GM10847 (cell line): Measurements from ENCODE around the gene PRAMEF11.
"Not testable (repeated sequence)": the region's sequence is repeated elsewhere in the genome, so short reads cannot be mapped to it uniquely, and the experiment has no call there.

Source experiments
- POLR2A ChIP-seq: IDR thresholded peaks from 2 replicates; pipeline ENCODE4 v1.6.1; 2011; ENCODE audit not compliant: insufficient read length; ENCODE audit errors: extremely low read depth

Gene PRAMEF11

DNA sequence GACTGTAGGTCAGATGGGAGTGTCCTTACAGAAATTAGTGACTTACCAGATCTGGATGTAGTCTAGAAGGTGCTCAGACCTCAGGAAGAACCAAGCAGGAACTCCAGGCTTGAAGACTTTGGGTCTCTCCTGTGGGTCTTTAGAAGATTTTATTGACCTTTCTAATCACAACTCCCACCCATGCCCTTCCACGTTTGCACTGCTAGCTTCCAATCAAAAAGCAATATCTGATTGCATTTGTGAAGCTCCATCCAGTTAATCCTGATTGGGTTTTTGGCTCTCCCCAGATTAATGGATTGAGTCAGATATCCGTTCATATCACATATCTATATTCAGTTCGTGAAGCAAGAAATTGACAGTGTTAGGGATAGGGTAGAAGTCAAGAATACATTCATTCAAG lies at the start of gene PRAMEF11:
Gene PRAMEF11 (minus strand): TSS at position 101 of the 400 bp plus-strand sequence. CDS start 2,621 bp downstream, outside the sequence.
- TF ChIP-seq POLR2A = not testable (repeated sequence)

DNA sequence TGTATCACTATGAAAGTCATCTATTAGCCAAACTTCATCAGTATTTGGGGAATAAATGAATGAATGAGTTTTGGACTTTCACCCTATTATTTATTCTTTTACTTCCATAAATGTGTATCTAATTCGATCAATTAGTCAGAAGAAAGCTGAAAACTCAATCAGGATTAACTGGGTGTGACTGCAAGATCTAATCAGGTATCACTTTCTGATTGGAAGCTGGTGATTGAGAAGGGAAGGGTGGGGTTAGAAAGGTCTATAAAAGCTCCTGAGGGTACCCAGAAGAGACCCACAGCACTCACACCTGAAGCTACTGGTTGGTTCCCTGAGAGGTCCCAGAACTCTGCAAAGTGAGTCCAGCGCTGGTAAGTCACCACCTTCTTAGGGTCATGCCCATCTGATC lies 25.6 kb upstream of the PRAMEF11 start, which contains the start of gene PRAMEF2:
Gene PRAMEF2 (plus strand): TSS at position 301 of the 400 bp plus-strand sequence. CDS start 1,924 bp downstream, outside the sequence.
- not testable (repeated sequence) for TF ChIP-seq POLR2A

DNA sequence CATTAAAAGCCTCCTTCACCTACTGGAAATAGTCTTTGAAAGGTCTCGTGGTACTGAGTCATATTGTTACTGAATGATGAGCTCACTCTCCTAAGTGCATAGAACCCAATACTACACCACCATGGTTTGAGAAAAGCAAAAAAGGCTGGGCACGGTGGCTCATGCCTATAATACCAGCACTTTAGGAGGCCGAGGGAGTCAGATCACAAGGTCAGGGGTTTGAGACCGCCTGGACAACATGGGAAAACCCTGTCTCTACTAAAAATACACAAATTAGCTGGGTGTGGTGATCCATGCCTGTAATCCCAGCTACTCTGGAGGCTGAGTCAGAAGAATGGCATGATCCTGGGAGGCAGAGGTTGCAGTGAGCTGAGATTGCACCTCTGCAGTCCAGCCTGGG lies 20.6 kb upstream of the PRAMEF11 start:
- no peak for TF ChIP-seq POLR2A

- TF ChIP-seq POLR2A = not testable (repeated sequence)
Observed at GRCh38 chr1:12848620-12849019, 17.4 kb upstream of the PRAMEF11 start, which contains the start of gene HNRNPCL1. HNRNPCL1 (minus strand) TSS chr1:12848720; CDS start chr1:12848289, 431 bp downstream.

DNA sequence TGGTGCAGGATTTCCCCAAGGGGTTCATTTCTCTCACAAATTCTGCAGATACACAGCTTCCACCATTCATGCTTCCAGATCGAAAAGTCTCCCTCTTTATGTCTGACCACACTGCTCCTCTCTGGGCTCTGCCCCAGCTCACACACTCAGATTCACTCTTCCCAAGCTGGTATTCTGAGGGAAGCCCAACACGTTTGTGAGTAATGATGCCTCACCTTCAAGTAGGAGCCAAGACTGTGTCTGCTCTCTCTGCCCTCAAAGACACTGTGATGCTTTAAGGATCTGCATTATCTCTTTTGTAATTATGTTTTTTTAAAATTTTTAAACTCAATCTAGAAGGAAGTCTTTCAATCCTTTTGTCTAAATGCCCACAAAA lies 19.8 kb downstream of the PRAMEF11 start:
- no peak for TF ChIP-seq POLR2A

DNA sequence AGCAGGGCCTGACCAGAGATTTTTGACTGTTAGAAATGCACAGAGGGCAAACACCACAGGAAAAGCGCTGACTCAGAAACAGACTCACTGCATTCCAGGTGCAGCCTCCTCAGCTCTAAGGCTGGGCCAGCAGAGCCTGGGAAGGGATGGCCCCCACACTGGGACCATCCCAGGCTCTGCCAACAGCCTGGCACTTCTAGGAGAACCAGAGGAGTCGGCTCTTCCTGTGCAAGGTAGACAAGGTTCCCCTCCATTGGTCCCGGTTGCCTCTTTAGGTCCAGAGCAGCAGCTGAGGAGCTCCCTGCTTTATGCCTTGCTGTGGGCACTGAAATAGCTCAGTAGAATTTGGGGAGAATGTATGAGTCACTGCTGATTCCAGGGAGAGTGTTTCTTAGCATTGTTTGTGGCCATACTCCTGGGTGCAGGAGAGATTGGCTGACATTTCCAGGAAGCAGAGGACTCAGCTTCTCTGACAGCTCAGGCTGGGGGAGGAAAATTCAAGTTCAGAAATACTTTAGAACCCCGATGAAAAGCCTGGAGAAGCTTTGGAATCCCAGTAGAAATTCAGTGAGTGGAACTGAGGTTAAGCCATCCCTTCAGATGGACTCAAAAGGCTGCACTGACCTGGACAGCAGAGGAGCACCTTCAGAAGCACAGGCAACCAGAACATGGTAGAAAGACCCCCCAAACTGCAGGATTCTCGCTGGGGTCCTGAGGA lies 20.4 kb downstream of the PRAMEF11 start:
- no peak for TF ChIP-seq POLR2A

DNA sequence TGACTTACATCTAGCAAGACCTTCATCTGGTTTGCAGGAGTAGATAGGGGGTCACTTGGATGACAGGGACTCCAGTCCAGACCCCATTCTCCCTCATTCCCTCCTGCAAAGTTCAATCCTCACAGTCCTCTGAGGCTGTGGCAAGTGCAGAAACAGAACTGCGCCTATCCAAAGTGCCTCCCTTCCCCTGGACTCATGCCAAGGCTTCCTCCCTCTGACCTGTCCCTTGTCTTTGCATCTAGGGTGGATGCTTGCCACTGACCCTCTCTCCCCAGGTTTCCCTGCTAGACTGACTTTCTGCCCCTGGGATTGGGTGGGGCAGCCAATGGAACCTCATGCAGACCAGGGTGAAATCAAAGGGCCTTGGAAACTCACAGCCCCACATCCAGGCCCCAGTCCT lies 21.3 kb downstream of the PRAMEF11 start:
- TF ChIP-seq POLR2A = no peak

DNA sequence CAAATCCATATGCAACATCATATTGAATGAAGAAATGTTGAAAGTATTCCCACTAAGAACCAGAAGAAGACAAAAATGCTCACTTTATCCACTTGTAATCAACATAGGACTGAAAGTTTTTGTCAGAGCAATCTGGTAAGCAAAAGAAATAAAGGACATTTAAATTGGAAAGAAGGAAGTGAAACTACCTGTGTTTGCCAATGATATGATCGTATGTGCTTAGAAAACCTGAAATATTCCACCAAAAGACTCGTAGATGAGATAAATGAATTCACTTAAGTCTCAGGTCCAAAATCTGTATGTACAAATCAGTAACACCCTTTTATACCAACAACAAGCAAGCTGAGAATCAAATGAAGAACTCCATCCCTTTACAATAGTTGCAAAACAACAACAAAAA lies 31.5 kb downstream of the PRAMEF11 start:
- TF ChIP-seq POLR2A = no peak

DNA sequence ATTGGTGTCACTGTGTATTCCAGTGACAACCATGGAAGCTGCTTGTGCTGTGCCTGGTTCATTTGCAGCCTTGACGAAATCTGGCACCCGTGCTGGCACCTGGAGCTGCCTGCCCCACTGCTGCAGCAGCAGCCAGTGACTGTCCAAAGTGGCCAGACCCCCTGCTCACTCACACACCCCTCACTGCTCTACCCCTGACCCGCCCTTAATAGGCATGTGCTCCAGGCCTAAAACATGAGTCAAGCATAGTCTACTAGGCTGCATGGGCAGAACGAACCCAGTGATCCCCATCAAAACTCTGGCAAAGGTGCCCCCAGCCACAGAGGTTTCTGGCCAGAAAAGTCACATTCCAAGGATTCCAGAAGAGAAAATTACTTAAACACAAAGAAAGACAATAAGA lies 32.3 kb downstream of the PRAMEF11 start:
- no peak for TF ChIP-seq POLR2A

DNA sequence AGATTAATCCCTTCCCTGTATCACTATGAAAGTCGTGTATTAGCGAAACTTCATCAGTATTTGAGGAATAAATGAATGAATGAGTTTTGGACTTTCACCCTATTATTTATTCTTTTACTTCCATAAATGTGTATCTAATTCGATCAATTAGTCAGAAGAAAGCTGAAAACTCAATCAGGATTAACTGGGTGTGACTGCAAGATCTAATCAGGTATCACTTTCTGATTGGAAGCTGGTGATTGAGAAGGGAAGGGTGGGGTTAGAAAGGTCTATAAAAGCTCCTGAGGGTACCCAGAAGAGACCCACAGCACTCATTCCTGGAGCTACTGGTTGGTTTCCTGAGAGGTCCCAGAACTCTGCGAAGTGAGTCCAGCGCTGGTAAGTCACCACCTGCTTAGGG lies 40.1 kb downstream of the PRAMEF11 start, which contains the start of gene PRAMEF1:
Gene PRAMEF1 (plus strand): TSS at position 301 of the 400 bp plus-strand sequence. CDS start 1,831 bp downstream, outside the sequence.
- TF ChIP-seq POLR2A = not testable (repeated sequence)

- no peak for TF ChIP-seq POLR2A
Observed at GRCh38 chr1:12778907-12779306, 52.3 kb downstream of the PRAMEF11 start.

GRCh38 chr1:12778061-12778460 lies 53.1 kb downstream of the PRAMEF11 start:
- TF ChIP-seq POLR2A = no peak

DNA sequence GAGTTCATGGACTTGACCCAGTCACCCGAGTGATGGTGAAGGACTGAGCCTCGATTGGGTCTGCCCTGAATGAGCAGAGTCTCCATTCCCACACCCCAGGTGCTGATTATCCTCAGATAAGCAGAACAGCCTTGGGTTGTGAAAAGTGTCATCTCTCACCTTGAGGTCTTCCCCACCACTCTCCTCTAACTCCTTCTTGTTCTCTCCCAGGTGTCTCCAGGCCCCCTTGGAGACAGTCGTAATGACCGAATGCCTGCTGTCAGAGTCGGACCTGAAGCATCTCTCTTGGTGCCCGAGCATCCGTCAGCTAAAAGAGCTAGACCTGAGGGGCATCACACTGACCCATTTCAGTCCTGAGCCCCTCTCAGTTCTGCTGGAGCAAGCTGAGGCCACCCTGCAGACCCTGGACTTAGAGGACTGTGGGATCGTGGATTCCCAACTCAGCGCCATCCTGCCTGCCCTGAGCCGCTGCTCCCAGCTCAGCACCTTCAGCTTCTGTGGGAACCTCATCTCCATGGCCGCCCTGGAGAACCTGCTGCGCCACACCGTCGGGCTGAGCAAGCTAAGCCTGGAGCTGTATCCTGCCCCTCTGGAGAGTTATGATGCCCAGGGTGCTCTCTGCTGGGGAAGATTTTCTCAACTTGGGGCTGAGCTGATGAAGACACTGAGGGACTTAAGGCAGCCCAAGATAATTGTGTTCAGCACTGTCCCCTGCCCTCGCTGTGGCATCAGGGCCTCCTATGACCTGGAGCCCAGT lies 54.2 kb downstream of the PRAMEF11 start:
- TF ChIP-seq POLR2A = no peak

- no peak for TF ChIP-seq POLR2A
Observed at GRCh38 chr1:12775443-12775842, 55.8 kb downstream of the PRAMEF11 start.

GRCh38 chr1:12774801-12775345 lies 56.3 kb downstream of the PRAMEF11 start:
- no peak for TF ChIP-seq POLR2A
